Neural progenitor cell (in vitro differentiated cells): ENCODE measurements around the gene KRT74. TPM values are rescaled to one million over a fixed set of nuclear protein-coding genes. Genes with fewer than 3 reads are reported as not detected.

ENCODE experiments used
- DNase-seq: peaks from one replicate; pipeline ENCODE4 v3.0.0-alpha.2; 2016; ENCODE audit warnings: low spot score
- H2AFZ ChIP-seq: fragments of 200-600 bp; sonication (generic); replicated peaks from 2 replicates; pipeline ENCODE4 v1.6.1; 2016; ENCODE audit warnings: antibody characterized with exemption
- H3F3A ChIP-seq: fragments of 200-600 bp; sonication (generic); 2 replicates; pipeline ENCODE4 v1.6.1; 2016; ENCODE audit warnings: antibody characterized with exemption, low read depth
- H3K27ac ChIP-seq: fragments of 200-600 bp; sonication (generic); 2 replicates; pipeline ENCODE4 v1.5.1; 2016; ENCODE audit warnings: mild to moderate bottlenecking
- H3K27me3 ChIP-seq: fragments of 200-600 bp; sonication (generic); 2 replicates; pipeline ENCODE4 v1.6.1; 2016; ENCODE audit warnings: mild to moderate bottlenecking, moderate library complexity
- H3K36me3 ChIP-seq: fragments of 200-600 bp; sonication (generic); 2 replicates; pipeline ENCODE4 v1.5.1; 2016
- H3K4me1 ChIP-seq: fragments of 200-600 bp; sonication (generic); 2 replicates; pipeline ENCODE4 v1.6.1; 2016; ENCODE audit warnings: mixed run types
- H3K4me2 ChIP-seq: fragments of 200-600 bp; sonication (generic); 2 replicates; pipeline ENCODE4 v1.6.1; 2016
- H3K4me3 ChIP-seq: fragments of 200-600 bp; sonication (generic); 2 replicates; pipeline ENCODE4 v1.5.1; 2016
- H3K79me2 ChIP-seq: fragments of 200-600 bp; sonication (generic); 2 replicates; pipeline ENCODE4 v1.6.1; 2016; ENCODE audit warnings: low read depth
- H3K9ac ChIP-seq: fragments of 200-600 bp; sonication (generic); 2 replicates; pipeline ENCODE4 v1.6.1; 2016
- H3K9me3 ChIP-seq: fragments of 200-600 bp; sonication (generic); 2 replicates; pipeline ENCODE4 v1.5.1; 2016; ENCODE audit warnings: low read depth
- H4K20me1 ChIP-seq: fragments of 200-600 bp; sonication (generic); 2 replicates; pipeline ENCODE4 v1.6.1; 2016; ENCODE audit warnings: low read depth
- H3K27ac Mint-ChIP-seq: 3 replicates; pipeline ENCODE4 v1.8.0; 2021; ENCODE audit warnings: mixed read lengths
- H3K27me3 Mint-ChIP-seq: 2 replicates; pipeline ENCODE4 v1.8.0; 2022; ENCODE audit warnings: low read depth, mild to moderate bottlenecking, inconsistent platforms, moderate library complexity, mixed read lengths; ENCODE audit not compliant: insufficient read depth
- H3K36me3 Mint-ChIP-seq: 3 replicates; pipeline ENCODE4 v1.8.0; 2021; ENCODE audit warnings: mixed read lengths
- H3K4me1 Mint-ChIP-seq: 3 replicates; pipeline ENCODE4 v1.8.0; 2021; ENCODE audit warnings: mixed read lengths
- H3K4me3 Mint-ChIP-seq: 3 replicates; pipeline ENCODE4 v1.8.0; 2021; ENCODE audit warnings: mild to moderate bottlenecking, moderate library complexity, mixed read lengths
- H3K9me3 Mint-ChIP-seq: 3 replicates; pipeline ENCODE4 v1.8.0; 2020; ENCODE audit warnings: mixed read lengths
- CTCF ChIP-seq: fragments of 200-600 bp; sonication (generic); IDR thresholded peaks from 2 replicates; pipeline ENCODE4 v1.5.1; 2017; ENCODE audit warnings: antibody characterized with exemption, mild to moderate bottlenecking
- EZH2 ChIP-seq: fragments of 200-600 bp; sonication (generic); IDR thresholded peaks from 2 replicates; pipeline ENCODE4 v1.6.1; 2017; ENCODE audit warnings: antibody characterized with exemption, mild to moderate bottlenecking, moderate library complexity
- EZH2phosphoT487 ChIP-seq: fragments of 200-600 bp; sonication (generic); IDR thresholded peaks from 2 replicates; pipeline ENCODE4 v1.6.1; 2017; ENCODE audit warnings: antibody characterized with exemption
- total RNA-seq: library from RNA; depleted of rRNA; stranded (reverse); fragments of >200 nt; gene quantifications from 2 replicates; pipeline ENCODE4 v1.2.3, GENCODE V29; 2015; ENCODE audit warnings: low replicate concordance

Gene KRT74
- total RNA-seq, 1 donor from 2014 or later = not detected

- no peaks in the 10 kb centered on the region for H3K79me2 ChIP-seq
- TF ChIP-seq EZH2 = no peak
- TF ChIP-seq CTCF = no peak
- TF ChIP-seq EZH2phosphoT487 = no peak
- H2AFZ ChIP-seq = no peak within 1 kb of the TSS
- H3K36me3 ChIP-seq = no peaks in the 10 kb centered on the region
- no peak within 1 kb of the TSS for H3K4me3 ChIP-seq
- no peak within 1 kb of the TSS for H3K9ac ChIP-seq
- no peak within 1 kb of the TSS for H3K4me3 Mint-ChIP-seq
- H3K27ac Mint-ChIP-seq = peak within 1 kb of the TSS; percentile 86
- peaks cover 12% of the 10 kb centered on the region for H3K27me3 Mint-ChIP-seq
- no peak within 1 kb of the TSS for H3K27ac ChIP-seq
- no peaks in the 10 kb centered on the region for H3K9me3 Mint-ChIP-seq
- H3K4me1 Mint-ChIP-seq = no peaks in the 10 kb centered on the region
- H3K9me3 ChIP-seq = no peaks in the 10 kb centered on the region
- DNase-seq = no peak
- no peak within 1 kb of the TSS for H3K4me2 ChIP-seq
- H3K36me3 Mint-ChIP-seq = no peaks in the 10 kb centered on the region
- no peaks in the 10 kb centered on the region for H3F3A ChIP-seq
- no peaks in the 10 kb centered on the region for H3K27me3 ChIP-seq
- no peaks in the 10 kb centered on the region for H3K4me1 ChIP-seq
- H4K20me1 ChIP-seq = no peaks in the 10 kb centered on the region
Observed at GRCh38 chr12:52552681-52553195, 20.9 kb downstream of the KRT74 start, which contains the start of gene KRT71. Gene KRT71, minus strand, starts transcription at chr12:52553145. Its CDS starts 68 bp downstream, at chr12:52553077.

DNA sequence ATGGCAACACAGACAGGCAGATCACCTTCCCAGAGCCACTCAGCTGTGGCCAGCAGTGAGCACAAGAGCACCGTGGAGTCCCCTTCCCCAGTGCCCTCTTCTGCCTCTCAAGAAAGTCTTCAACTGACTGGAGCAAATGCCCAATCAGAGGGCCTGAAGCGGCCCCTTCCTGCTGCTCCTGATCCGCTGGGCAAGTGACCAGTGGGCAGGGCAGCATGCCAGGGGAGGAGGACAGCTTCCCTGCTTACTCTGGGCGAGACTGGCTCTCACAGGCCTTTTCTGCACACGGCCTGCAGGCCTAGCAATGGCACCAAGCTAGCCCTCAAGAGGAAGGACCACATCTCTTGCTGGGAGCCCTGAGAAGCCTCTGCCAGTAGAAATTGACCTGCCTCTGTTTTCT is 21.6 kb downstream of the KRT74 start:
- Mint-ChIP-seq H3K4me3 (no peak overlapping the region), H3K27ac (no peak overlapping the region), H3K4me1 (no peaks in the 10 kb centered on the region), H3K9me3 (no peaks in the 10 kb centered on the region), H3K27me3 (peaks cover 12% of the 10 kb centered on the region), H3K36me3 (no peaks in the 10 kb centered on the region)
- DNase-seq = no peak
- Histone ChIP-seq H3K9me3 (no peaks in the 10 kb centered on the region), H3K27me3 (no peaks in the 10 kb centered on the region), H3K79me2 (no peaks in the 10 kb centered on the region), H3F3A (no peaks in the 10 kb centered on the region), H3K9ac (no peak overlapping the region), H3K4me2 (no peak overlapping the region), H4K20me1 (no peaks in the 10 kb centered on the region), H2AFZ (no peak overlapping the region), H3K4me3 (no peak overlapping the region), H3K36me3 (no peaks in the 10 kb centered on the region), H3K27ac (no peak overlapping the region), H3K4me1 (no peaks in the 10 kb centered on the region)
- TF ChIP-seq EZH2phosphoT487 (no peak), CTCF (no peak), EZH2 (no peak)

DNA sequence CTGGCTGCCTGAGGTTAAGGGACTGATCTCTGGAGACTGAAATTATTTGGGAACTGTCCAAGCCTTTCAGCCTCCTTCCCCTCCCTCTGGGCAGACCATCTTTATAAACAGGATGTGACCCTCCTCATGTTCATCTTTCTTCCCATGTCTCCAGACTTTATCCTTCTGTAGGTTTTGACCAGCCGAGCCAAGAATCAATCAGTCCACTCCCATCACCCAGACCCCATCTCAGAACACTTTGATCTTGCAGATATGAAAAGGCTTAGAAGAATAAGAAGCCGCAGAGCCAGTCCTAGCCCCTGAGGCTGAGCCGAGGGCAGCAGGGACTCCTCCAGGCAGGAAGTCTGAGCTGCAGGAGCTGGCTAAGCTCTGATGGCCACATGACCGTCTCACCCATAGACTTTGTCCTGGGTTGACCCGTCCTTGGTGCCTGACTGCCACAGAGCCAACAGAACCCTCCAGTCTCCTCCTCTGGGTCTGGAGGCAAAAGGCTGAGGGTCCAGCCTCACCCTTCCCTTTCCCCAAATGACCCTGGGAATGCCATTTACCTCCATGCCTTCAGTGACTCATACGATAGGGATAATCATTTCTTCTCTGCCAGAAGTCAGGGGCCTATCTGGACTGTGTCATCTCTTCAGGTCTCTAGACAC is 22.3 kb downstream of the KRT74 start:
- no peaks in the 10 kb centered on the region for H3K4me1 Mint-ChIP-seq
- no peaks in the 10 kb centered on the region for H3K36me3 Mint-ChIP-seq
- peaks cover 15% of the 10 kb centered on the region for H3K27me3 Mint-ChIP-seq
- no peaks in the 10 kb centered on the region for H3K79me2 ChIP-seq
- H4K20me1 ChIP-seq = no peaks in the 10 kb centered on the region
- H3K9me3 Mint-ChIP-seq = no peaks in the 10 kb centered on the region
- H3K27ac Mint-ChIP-seq = no peak overlapping the region
- H3K4me1 ChIP-seq = no peaks in the 10 kb centered on the region
- H3K4me3 ChIP-seq = no peak overlapping the region
- no peak overlapping the region for H3K27ac ChIP-seq
- H3K9ac ChIP-seq = no peak overlapping the region
- H3K27me3 ChIP-seq = no peaks in the 10 kb centered on the region
- H3F3A ChIP-seq = no peaks in the 10 kb centered on the region
- no peak overlapping the region for H3K4me2 ChIP-seq
- H3K9me3 ChIP-seq = no peaks in the 10 kb centered on the region
- no peak for DNase-seq
- TF ChIP-seq CTCF (no peak), EZH2phosphoT487 (no peak), EZH2 (no peak)
- no peak overlapping the region for H2AFZ ChIP-seq
- no peaks in the 10 kb centered on the region for H3K36me3 ChIP-seq
- H3K4me3 Mint-ChIP-seq = no peak overlapping the region
